HG03135 (cell line): ENCODE data around the gene ADD3.

Source experiments
- ATAC-seq: cut with Tn5 transposase; IDR thresholded peaks from one replicate; pipeline ENCODE4 v1.9.1; 2021; ENCODE audit warnings: mild to moderate bottlenecking, moderate library complexity; ENCODE audit not compliant: unreplicated experiment

ADD3 gene

DNA sequence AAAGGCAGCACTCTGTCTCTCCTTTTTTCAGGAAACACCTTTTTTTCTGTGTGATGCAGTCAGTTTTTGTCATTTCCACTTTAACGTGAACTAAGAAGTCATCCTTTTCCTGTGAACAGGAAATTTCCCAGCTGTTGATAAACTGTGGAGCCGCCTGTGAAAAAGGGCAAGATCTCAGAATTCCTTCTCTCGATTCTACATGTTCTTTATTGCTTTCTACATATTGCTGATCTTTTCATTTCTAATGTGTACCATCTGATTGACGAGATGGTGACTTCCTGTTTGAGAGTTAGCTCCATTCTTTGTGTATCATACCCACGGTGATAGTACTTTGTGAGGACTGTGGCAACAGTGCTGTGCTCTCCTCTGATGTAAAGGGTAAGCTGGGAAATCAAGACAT lies 50.4 kb downstream of the ADD3 start:
- ATAC-seq = no peak

DNA sequence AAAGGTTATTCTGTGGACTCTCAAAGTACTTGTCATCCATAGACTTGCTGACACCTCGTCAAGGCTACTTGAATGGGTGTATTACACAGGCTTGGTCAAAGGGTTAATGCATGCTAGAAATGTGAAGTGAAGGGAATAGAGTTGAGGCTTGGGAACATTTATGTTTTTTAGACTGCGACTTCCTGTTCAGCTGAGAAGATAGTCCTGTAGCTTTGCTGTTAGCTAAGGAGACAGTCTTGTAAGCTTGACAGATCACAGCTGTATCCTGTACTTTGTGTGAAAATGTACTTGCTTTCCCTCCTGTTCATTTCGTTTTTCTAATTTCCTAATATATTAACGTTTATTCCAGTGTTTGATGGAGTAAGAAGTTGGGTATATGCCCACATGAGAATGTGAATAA lies 52.1 kb downstream of the ADD3 start:
- no peak for ATAC-seq

DNA sequence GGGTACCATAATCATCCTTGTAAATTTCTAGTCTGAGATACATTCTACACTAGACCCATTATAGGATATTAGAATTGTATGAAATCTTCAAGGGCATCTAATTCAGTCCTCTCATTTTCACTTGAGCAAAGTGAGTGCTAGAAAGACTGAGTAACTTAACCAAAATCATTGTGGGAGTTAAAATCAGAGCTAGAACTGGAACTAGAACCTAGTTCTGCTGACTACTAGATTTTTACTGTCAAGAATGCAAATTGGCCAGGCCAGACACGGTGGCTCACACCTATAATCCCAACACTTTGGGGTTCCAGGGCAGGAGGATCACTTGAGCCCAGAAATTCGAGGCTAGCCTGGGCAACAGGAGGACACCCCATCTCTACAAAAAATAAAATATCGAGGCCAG lies 53.9 kb downstream of the ADD3 start:
- ATAC-seq = no peak

DNA sequence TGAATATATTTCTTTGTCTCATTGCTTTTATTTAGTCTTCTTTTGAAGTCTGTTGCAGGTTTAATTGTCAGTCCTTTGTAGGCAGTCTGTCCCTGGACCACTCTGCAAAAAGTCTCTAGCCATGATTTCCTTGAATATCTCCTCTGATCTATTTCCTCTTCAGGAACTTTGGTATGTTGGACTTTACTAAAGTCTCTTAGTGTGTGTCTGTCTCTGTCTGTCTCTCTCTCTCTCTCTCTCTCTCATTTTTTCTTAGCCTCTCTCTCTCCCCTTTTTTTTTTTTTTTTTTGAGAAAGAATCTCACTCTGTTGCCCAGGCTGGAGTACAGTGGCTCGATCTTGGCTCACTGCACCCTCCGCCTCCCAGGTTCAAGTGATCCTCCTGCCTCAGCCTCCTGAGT lies 57.5 kb downstream of the ADD3 start:
- ATAC-seq = no peak

DNA sequence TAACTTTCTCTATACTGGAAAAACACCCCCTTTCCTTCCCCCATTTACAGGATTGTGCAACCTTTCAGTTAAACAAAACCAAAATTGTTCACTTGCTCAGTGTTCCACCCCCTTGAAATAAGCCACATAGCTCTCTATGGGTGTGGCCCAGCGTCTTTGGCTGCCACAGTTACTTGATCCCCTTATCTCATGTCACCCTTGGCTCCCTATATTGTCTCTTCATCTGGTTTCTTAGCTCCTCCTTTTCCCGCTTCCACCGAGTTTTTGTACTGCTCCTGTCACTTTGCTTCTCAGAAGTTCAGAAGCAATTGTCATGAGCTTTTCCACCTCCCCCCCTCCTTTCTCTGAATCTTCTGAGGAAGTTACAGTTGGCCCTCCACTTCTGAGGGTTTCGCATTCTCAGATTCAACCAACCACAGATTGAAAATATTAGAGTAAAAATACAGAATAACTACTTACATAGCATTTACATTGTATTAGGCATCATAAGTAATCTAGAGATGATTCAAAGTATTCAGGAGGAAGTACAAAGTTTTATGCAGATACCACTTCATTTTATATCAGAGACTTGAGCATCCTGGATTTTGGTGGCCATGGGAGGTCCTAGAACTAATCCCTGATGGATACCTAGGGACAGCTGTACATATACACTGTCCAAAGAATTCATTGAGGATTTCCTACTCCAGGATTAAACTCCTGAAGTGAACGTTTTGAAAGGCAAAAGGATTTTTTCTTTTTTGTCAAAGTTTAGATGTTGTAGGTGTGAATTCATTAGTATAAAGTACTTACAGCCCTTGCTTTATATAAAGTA lies 60.4 kb downstream of the ADD3 start:
- peak; percentile 41 for ATAC-seq

DNA sequence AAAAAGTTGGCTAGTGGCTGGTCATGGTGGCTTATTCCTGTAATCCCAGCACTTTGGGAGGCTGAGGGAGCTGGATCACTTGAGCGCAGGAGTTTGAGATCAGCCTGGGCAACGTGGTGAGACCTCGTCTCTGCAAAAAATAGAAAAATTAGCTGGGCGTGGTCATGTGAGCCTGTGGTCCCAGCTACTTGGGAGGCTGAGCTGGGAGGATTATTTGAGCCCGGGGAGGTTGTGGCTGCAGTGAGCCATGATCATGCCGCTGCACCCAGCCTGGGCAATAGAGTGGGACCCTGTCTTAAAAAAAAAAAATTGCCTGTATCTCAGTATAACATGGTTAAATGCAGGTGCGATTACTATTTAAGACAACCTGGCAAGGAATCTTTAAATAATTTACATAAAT lies 61.0 kb downstream of the ADD3 start:
- no peak for ATAC-seq

DNA sequence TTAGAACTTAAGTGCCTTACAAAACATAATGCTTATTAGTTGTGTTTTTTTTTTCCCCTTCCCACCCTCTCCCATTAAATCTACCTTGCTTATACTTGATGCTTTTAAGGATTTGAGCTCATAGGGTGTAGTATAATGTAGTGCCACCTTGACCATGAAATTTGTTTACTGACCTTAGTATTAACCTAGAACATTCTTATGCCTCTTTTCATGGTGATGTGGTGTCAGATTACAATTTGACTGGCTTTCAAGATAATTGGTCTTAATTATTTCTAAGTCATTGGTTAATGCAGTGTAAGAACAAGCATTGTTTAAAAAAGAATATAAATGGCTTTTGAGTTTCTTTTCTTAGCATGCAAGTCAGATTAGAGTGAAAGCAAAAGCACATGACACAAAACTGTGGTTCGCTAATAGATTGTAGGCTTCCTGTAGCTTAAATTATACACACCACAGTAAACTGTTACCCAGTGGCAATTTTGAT lies 61.8 kb downstream of the ADD3 start:
- peak; percentile 70 for ATAC-seq

DNA sequence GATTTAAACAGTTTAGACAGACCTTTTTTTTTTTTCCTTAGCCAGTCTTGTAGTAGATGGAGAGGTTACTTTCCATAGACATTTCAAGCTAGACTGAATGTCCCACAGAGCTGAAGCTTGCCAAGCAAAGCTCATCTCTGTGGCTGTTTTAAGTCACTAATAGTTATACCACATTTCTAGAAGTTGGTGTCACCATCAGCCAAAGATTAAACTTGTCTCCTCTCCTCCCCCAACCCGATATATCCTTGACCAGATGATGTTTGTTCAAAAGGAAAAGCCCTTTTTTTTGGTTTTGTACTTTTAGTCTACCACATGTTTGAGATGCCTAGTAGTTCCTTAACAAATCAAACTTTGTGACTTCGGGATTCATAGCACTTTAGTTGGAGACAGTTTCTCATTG lies 66.1 kb downstream of the ADD3 start:
- no peak for ATAC-seq

DNA sequence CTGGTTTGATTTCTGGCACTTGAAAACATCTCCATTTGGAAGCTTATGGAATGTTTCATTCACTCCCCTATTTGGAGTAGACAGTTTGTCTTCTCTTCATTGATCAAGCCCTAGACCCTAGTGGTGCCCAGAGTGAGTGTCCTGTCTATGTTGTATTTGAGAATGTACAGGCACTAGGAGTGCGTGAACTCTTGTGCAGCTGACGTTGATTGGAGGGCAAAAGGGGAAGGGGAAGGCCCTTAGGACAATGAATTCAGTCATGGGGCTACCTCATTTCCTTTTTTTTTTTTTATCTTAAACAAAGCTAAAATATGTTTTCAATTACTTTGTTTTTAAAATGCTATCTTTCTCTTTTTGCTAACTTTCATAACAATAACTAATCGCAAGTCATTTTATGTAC lies 66.5 kb downstream of the ADD3 start:
- ATAC-seq = no peak

DNA sequence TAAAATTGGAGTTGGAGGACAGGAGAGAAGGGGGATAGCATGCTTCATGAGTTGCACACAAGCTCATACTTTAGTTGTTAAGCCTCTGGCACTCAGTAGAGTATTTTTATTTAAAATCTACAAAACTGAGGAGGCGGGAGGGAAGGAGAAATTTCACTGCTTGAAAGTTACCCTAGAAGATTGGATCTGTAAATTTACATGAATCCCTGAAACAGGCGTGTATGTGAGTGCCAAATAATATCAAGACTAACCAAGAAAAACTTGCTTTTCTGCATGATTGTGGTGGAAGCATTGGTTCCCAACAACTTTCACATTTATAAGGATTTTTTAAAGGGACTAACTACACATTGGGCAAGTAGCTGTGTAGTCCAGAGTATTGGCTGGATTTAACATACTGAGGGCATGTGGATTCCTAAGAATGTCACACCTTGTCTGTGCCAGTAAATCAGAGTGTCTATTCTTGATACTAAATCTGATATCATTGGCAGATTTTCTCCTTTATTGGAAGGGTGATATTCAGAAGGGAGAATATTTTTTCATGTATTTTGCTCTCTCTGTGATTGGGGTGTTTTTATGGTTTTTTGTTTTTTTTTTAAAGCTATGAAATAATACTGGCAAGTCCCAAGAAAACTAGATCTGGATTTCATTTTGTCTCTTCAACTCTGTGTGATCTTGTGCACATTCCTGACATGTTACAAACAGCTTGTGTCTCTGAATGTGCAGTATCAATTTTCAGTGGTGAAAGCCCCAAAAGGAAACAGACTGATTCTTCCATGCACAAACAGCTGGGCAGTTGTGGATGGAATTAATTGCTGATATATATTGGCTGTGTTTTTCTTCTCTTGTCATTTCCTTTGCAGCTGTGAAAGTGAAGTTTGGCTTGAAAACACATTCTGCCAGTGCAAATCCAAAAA lies 67.2 kb downstream of the ADD3 start:
- ATAC-seq = no peak

DNA sequence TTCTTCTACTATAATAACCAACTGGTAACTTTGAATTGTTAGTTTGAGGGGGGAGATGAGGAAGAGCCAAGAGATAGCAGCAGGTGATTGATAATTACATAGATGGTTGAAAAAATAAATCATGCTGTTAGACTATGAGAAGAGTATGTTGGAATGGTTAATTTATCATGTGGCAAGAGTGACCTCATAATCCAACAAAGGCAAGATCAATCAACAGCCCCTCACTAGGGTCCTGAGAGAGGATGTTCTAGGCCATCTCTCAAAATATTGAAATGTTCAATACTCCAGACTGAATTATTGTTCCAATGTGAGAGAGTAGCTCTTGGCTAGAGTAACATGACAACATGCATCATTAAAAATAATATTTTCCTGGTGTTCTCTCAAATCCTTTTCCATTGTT lies 67.9 kb downstream of the ADD3 start:
- ATAC-seq = no peak

DNA sequence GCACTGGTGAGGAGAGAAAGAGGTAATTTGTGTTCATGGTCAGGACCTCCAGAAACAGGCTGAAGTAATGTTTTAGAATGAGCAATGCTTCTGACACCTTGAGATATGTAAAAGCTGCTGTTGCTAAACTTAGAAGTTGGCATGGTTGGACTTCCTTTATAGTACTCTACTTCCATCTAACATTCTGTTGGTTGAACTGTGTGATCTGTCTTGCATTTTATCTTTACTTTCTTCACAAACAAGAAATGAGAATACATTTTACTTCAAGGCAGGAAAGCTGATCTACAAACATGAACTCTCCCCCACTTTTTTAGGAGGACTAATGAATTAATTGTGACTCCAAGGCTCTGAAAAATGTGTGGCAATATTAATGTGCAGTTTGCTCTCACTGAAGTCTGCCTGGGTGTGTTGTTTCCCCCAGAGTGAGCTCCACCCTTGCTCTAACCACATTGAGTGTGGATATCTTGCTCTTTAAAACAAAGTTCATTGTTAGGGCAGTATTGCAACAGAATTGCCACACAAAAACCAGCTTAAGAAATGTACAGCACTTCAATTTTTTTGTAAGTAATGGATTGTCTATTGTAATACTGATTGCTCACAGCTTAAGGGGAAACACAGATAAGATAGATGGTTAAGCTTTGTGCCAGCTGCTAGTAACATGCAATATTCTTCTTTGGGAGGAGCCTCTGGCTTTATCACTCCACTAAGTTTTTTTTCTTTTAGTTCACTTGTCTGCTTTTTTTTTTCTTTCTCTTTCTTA lies 69.0 kb downstream of the ADD3 start:
- ATAC-seq = peak; percentile 59

DNA sequence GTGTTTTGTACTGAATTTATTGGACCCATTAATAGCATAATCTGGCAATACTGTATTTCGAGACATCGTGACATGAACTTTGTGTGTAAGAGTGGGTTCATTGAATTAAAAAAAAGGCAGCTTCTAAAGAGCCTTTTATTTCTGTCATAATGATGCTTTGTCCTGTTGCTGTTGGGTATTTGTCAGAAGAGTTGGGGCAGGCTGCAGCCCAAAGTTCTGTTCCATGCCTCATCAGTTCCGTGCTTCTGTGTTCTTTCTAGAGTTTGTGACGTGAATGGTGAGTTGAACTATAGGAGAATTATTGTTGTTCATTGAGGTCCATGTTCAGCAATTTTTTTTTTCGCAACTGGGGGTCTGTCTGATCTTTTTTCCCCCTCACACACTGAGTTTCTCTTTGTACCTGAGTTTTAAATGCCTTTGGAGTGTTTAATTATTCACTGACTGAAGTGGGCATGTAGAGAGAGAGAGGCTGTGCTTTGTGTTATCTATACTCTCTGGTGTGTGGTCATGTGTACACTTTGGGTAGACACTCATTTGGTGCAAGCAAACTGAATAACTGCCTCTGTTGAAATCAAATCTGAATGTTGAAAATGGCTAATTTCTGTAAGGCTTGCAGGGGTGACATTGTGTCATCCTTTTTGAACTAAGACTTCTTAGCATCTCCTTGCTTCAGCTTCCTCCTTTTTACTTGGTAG lies 69.8 kb downstream of the ADD3 start:
- ATAC-seq = no peak

DNA sequence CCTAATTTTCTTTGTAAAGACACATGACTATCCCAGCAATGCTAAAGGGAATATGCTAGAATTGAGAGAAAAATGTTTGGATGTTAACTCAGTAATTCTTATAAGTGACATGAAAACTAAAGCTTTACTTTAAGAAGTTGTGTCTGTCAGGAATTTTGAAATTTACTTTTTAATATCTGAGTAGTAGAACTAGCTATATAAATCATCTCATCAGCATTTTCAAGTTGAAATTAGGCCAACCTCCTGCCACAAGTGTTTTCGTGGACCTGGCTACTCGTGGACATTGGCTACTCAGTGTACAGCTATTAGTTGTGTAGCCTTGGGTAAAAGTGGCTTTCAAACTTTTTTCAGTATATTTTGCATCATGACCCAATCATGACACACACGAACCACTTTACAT lies 70.5 kb downstream of the ADD3 start:
- ATAC-seq = no peak

DNA sequence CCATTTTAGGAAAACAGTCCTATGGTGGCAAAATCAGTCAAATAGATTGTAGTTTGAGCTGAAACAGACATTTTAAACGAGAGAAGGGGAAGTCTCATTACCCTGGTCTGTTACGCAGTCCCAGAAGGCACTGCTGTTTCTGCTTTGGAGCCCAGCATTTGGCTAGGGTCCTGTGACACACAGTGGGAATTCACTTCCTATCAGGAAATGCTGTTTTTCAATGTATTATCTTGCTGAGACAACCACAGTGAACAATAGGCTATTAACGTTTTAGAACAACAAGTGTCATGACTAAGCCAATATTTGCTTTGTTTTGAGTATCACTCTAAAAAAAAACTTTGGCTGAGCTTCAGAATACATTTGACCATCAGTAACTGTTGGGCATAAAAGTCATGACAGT lies 74.1 kb downstream of the ADD3 start:
- no peak for ATAC-seq

DNA sequence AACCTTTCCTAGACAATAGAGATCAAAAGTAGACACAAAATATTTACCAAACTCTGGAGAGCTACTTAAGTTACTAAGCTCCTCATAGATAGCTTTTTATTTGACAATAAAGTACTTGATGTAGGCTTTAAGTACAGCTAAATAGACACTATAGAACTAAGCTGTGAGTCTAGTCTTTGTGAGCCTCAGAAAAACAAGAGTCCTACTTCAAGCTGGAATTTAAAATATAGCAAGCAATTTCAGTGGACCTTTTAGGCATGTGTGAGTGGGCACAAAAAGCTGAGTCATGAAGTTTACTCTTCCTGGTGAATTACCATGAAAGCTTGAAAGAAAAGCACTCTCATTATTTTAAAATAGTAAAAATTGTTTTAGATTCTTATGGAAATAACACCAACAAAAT lies 76.1 kb downstream of the ADD3 start:
- no peak for ATAC-seq

DNA sequence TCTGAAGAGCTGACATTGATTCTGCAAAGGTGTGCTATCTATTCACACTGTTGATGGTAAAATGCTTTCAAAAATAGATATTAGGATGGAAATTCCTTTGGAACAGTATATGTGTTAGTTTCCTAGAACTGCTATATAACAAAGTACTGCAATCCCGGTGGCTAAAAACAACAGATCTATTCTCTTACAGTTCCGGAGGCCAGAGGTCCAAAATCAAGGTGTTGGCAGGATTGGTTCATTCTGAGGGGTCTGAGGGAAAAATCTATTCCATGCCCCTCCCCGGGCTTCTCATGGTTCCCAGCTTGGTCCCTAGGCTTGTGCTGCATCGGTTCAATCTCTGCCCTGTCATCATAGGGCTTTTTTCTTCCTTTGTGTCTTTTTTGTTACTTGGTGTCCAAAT lies 79.9 kb downstream of the ADD3 start:
- ATAC-seq = no peak

DNA sequence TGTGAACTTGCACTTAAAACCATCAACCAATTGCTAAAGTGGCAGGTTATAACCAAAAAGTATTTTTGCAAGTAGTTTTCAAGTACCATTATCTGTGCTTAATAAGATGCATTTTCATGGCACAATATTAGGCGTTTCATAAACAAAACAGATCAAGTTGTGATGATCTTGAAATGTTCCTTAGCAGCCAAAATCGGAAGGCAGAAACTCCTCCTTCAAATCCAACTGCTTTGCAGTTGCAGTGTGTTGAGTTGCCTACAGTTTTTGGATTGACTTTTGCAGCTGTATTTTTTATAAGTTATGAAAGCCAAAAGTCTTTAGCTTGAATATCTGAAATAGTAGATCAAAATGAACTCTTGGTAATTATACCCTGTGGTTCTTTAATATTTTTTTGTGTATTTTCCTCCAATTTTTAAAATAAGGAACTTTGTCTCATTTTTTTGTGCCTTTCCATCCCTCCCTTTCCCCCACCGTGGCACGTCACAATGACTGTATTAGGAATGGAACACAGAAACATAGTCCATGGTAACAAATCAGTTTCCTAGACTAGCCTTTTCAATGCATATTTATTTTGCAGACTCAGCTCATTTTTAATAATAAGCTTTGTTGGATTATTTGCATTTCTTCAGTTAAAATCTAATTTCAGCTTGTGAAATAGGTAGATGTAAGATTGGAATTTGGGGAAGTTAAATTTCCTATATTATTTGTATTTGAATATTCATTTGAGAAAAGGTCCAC lies 80.8 kb downstream of the ADD3 start:
- no peak for ATAC-seq

DNA sequence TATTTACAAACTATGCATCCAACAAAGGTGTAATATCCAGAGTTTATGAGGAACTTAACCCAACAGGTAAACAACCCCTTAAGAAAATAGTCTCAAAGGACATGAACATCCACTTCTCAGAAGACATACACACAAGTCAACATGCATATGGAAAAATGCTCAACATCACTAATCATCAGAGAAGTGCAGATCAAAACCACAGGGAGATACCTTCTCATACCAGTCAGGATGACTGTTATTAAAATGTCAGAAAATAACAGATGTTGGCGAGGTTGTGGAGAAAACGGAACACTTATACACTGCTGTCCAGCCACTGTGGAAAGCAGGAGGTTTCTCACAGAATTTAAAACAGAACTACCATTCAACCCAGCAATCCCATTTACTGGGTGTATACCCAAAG lies 84.0 kb downstream of the ADD3 start:
- no peak for ATAC-seq

DNA sequence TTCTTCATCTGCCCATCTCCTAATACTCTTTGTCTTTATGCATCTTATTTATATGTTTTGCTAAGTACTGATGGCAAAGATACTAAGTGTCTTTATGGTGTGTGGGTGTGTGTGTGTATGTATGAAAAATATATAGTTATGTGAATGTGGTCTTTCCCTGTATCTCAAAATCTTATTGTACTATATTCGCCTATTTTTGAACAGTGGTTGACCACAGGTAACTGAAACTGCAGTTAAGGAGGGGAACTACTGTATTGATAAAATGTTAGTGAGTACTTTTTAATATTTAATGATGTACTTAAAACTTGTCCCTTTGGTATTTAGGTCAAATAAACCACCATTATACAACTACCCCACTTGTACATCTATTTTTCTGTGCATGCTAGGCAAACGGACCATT lies 85.9 kb downstream of the ADD3 start:
- no peak for ATAC-seq
